Activated T-helper 1 cell treated with anti-CD3 and anti-CD28 coated beads, Interleukin-12 subunit alpha, Interleukin-12 subunit beta, Interleukin-2, Interleukin-4 antibody, amounts not matched to agents 30 ng/mL and 10 ng/mL and 1 ng/mL, durations not matched to agents 14 hours and 24 hours and 36 hours (primary cell): ENCODE data around the gene ELFN2. TPM values are rescaled to one million over a fixed set of nuclear protein-coding genes. Genes with fewer than 3 reads are reported as not detected.
A peak's percentile ranks its signal among the peaks of the same experiment; 100 is the strongest.

Source experiments
- DNase-seq: peaks from one replicate; pipeline ENCODE4 v3.0.0; 2021; ENCODE audit warnings: low spot score
- H3K27ac Mint-ChIP-seq: one replicate; pipeline ENCODE4 v1.8.0; 2021; ENCODE audit warnings: mild to moderate bottlenecking, mixed read lengths
- H3K27me3 Mint-ChIP-seq: one replicate; pipeline ENCODE4 v1.8.0; 2022; ENCODE audit warnings: mild to moderate bottlenecking, moderate library complexity, mixed read lengths; ENCODE audit not compliant: insufficient read depth
- H3K36me3 Mint-ChIP-seq: one replicate; pipeline ENCODE4 v1.8.0; 2021; ENCODE audit warnings: low read depth, mixed read lengths
- H3K4me1 Mint-ChIP-seq: one replicate; pipeline ENCODE4 v1.8.0; 2021; ENCODE audit warnings: low read depth, mixed read lengths
- H3K4me3 Mint-ChIP-seq: one replicate; pipeline ENCODE4 v1.8.0; 2021; ENCODE audit warnings: mild to moderate bottlenecking, moderate library complexity, mixed read lengths
- H3K9me3 Mint-ChIP-seq: one replicate; pipeline ENCODE4 v1.8.0; 2021; ENCODE audit warnings: mixed read lengths
- intact Hi-C: fragments of 100-400 bp; cut with micrococcal nuclease; formaldehyde crosslinking; loops from one replicate; pipeline ENCODE4 v1.15.1; 2024
- total RNA-seq: library from RNA; stranded (reverse); gene quantifications from 2 replicates; pipeline ENCODE4 v1.2.3, GENCODE V29; 2022

The ELFN2 gene
- total RNA-seq, 1 donor from 2014 or later, result 0.08 TPM

GRCh38 chr22:37419370-37419968 lies 7.8 kb downstream of the ELFN2 start:
- Mint-ChIP-seq H3K9me3 (no peaks in the 10 kb centered on the region), H3K36me3 (no peaks in the 10 kb centered on the region), H3K4me3 (peak overlapping the region; percentile 35), H3K27ac (no peak overlapping the region), H3K4me1 (peaks cover 31% of the 10 kb centered on the region), H3K27me3 (peaks cover 54% of the 10 kb centered on the region)
- DNase-seq, result no peak
- intact Hi-C loops, result no loop called here

- Mint-ChIP-seq H3K9me3 (no peaks in the 10 kb centered on the region), H3K27ac (no peak overlapping the region), H3K4me1 (peaks cover 31% of the 10 kb centered on the region), H3K27me3 (peaks cover 59% of the 10 kb centered on the region), H3K36me3 (no peaks in the 10 kb centered on the region), H3K4me3 (peak overlapping the region; percentile 35)
- no peak for DNase-seq
- intact Hi-C loops, result no loop called here
Observed at GRCh38 chr22:37418627-37419369, 8.5 kb downstream of the ELFN2 start.

- Mint-ChIP-seq H3K27ac (no peak overlapping the region), H3K27me3 (peaks cover 65% of the 10 kb centered on the region), H3K4me3 (no peak overlapping the region), H3K36me3 (no peaks in the 10 kb centered on the region), H3K9me3 (no peaks in the 10 kb centered on the region), H3K4me1 (peaks cover 31% of the 10 kb centered on the region)
- intact Hi-C loops, result no loop called here
- DNase-seq, result no peak
Observed at GRCh38 chr22:37417677-37418348, 9.5 kb downstream of the ELFN2 start.

GRCh38 chr22:37417264-37417663 lies 10.0 kb downstream of the ELFN2 start:
- no peaks in the 10 kb centered on the region for H3K36me3 Mint-ChIP-seq
- no peak overlapping the region for H3K27ac Mint-ChIP-seq
- intact Hi-C loops, result no loop called here
- no peaks in the 10 kb centered on the region for H3K9me3 Mint-ChIP-seq
- H3K27me3 Mint-ChIP-seq, result peaks cover 67% of the 10 kb centered on the region
- no peak for DNase-seq
- peaks cover 31% of the 10 kb centered on the region for H3K4me1 Mint-ChIP-seq
- H3K4me3 Mint-ChIP-seq, result peak overlapping the region; percentile 6

- DNase-seq, result peak; percentile 51
- Mint-ChIP-seq H3K4me1 (peaks cover 31% of the 10 kb centered on the region), H3K36me3 (no peaks in the 10 kb centered on the region), H3K4me3 (peak overlapping the region; percentile 6), H3K9me3 (no peaks in the 10 kb centered on the region), H3K27me3 (peaks cover 67% of the 10 kb centered on the region), H3K27ac (peak overlapping the region; percentile 51)
- intact Hi-C loops, result no loop called here
Observed at GRCh38 chr22:37416827-37417226, 10.5 kb downstream of the ELFN2 start.

GRCh38 chr22:37416389-37416788 lies 10.9 kb downstream of the ELFN2 start:
- Mint-ChIP-seq H3K27me3 (peaks cover 63% of the 10 kb centered on the region), H3K9me3 (no peaks in the 10 kb centered on the region), H3K36me3 (no peaks in the 10 kb centered on the region), H3K4me1 (peaks cover 31% of the 10 kb centered on the region), H3K27ac (no peak overlapping the region), H3K4me3 (no peak overlapping the region)
- DNase-seq, result no peak
- intact Hi-C loops, result no loop called here

- Mint-ChIP-seq H3K9me3 (no peaks in the 10 kb centered on the region), H3K27me3 (peaks cover 55% of the 10 kb centered on the region), H3K4me1 (peaks cover 22% of the 10 kb centered on the region), H3K27ac (no peak overlapping the region), H3K36me3 (no peaks in the 10 kb centered on the region), H3K4me3 (no peak overlapping the region)
- DNase-seq, result no peak
- intact Hi-C loops, result no loop called here
Observed at GRCh38 chr22:37415210-37415609, 12.1 kb downstream of the ELFN2 start.

- peaks cover 51% of the 10 kb centered on the region for H3K27me3 Mint-ChIP-seq
- H3K27ac Mint-ChIP-seq, result no peak overlapping the region
- intact Hi-C loops, result no loop called here
- H3K4me1 Mint-ChIP-seq, result peaks cover 16% of the 10 kb centered on the region
- no peak overlapping the region for H3K4me3 Mint-ChIP-seq
- no peak for DNase-seq
- H3K9me3 Mint-ChIP-seq, result no peaks in the 10 kb centered on the region
- H3K36me3 Mint-ChIP-seq, result no peaks in the 10 kb centered on the region
Observed at GRCh38 chr22:37414288-37414687, 13.0 kb downstream of the ELFN2 start.

- no peaks in the 10 kb centered on the region for H3K36me3 Mint-ChIP-seq
- intact Hi-C loops, result no loop called here
- H3K27ac Mint-ChIP-seq, result no peak overlapping the region
- H3K4me1 Mint-ChIP-seq, result peaks cover 13% of the 10 kb centered on the region
- peaks cover 44% of the 10 kb centered on the region for H3K27me3 Mint-ChIP-seq
- H3K4me3 Mint-ChIP-seq, result no peak overlapping the region
- DNase-seq, result no peak
- H3K9me3 Mint-ChIP-seq, result no peaks in the 10 kb centered on the region
Observed at GRCh38 chr22:37413546-37413945, 13.7 kb downstream of the ELFN2 start.

GRCh38 chr22:37412495-37413250 lies 14.6 kb downstream of the ELFN2 start:
- H3K4me1 Mint-ChIP-seq, result peaks cover 13% of the 10 kb centered on the region
- H3K27ac Mint-ChIP-seq, result no peak overlapping the region
- intact Hi-C loops, result no loop called here
- H3K9me3 Mint-ChIP-seq, result no peaks in the 10 kb centered on the region
- no peak overlapping the region for H3K4me3 Mint-ChIP-seq
- H3K36me3 Mint-ChIP-seq, result no peaks in the 10 kb centered on the region
- H3K27me3 Mint-ChIP-seq, result peaks cover 37% of the 10 kb centered on the region
- DNase-seq, result no peak

GRCh38 chr22:37411655-37412054 lies 15.6 kb downstream of the ELFN2 start:
- Mint-ChIP-seq H3K27me3 (peaks cover 33% of the 10 kb centered on the region), H3K36me3 (no peaks in the 10 kb centered on the region), H3K4me1 (peaks cover 7% of the 10 kb centered on the region), H3K4me3 (no peak overlapping the region), H3K9me3 (no peaks in the 10 kb centered on the region), H3K27ac (no peak overlapping the region)
- intact Hi-C loops, result no loop called here
- no peak for DNase-seq

- Mint-ChIP-seq H3K36me3 (no peaks in the 10 kb centered on the region), H3K9me3 (no peaks in the 10 kb centered on the region), H3K4me3 (no peak overlapping the region), H3K4me1 (no peaks in the 10 kb centered on the region), H3K27ac (peak overlapping the region; percentile 21), H3K27me3 (peaks cover 25% of the 10 kb centered on the region)
- DNase-seq, result no peak
- intact Hi-C loops, result no loop called here
Observed at GRCh38 chr22:37410174-37411055, 16.9 kb downstream of the ELFN2 start.
